Motor neuron (in vitro differentiated cells): ENCODE data around the gene LMAN2. TPM values are rescaled to one million over a fixed set of nuclear protein-coding genes. Genes with fewer than 3 reads are reported as not detected.

ENCODE experiments used
- total RNA-seq, 8 experiments: library from RNA; unstranded; fragments of 300-600 nt; gene quantifications; 2 replicates each; pipeline versions ENCODE4 v1.2.3 to v1.2.4, GENCODE V29; 2022

Gene LMAN2
- total RNA-seq, 8 experiments from 2014 or later = 48.3 to 219 (median 111) TPM

Other genes with a start within 250 kb of the LMAN2 start
- 10 to 100 TPM; 23.9 to 91.7 (median 32.6) TPM for gene NSD1, start 217.9 kb downstream of the LMAN2 start, total RNA-seq
- gene RAB24, start 47.9 kb downstream of the LMAN2 start, total RNA-seq = 10 to 100 TPM; 14.6 to 34.0 (median 23.8) TPM
- 100 to 1,000 TPM in 3 of 8 experiments, 10 to 100 TPM in 5; 64.9 to 154 (median 93.2) TPM for gene PRELID1, start 47.9 kb downstream of the LMAN2 start, total RNA-seq
- 10 to 100 TPM in 2 of 8 experiments, 1 to 10 TPM in 6; 2.4 to 34.1 (median 6.3) TPM for gene MXD3, start 39.8 kb downstream of the LMAN2 start, total RNA-seq
- 10 to 100 TPM in 1 of 8 experiments, 1 to 10 TPM in 7; 2.3 to 23.9 (median 4.7) TPM for gene RGS14, start 6.3 kb upstream of the LMAN2 start, total RNA-seq
- gene SLC34A1, start 32.8 kb upstream of the LMAN2 start, total RNA-seq = under 1 TPM in 6 of 8 experiments, not detected in 2; 0.05 to 0.94 (median 0.42) TPM
- under 1 TPM in 1 of 8 experiments, not detected in 7; 0.92 TPM for gene PFN3, start 49.0 kb upstream of the LMAN2 start, total RNA-seq
- gene F12, start 57.9 kb upstream of the LMAN2 start, total RNA-seq = 1 to 10 TPM; 1.0 to 6.5 (median 2.4) TPM
- 10 to 100 TPM; 16.2 to 29.5 (median 21.5) TPM for gene GRK6, start 75.0 kb upstream of the LMAN2 start, total RNA-seq
- 1 to 10 TPM; 2.0 to 8.1 (median 3.8) TPM for gene PRR7, start 95.1 kb upstream of the LMAN2 start, total RNA-seq
- 100 to 1,000 TPM in 6 of 8 experiments, 10 to 100 TPM in 2; 70.8 to 406 (median 136) TPM for gene DBN1, start 122.0 kb upstream of the LMAN2 start, total RNA-seq
- gene PDLIM7, start 145.9 kb upstream of the LMAN2 start, total RNA-seq = 100 to 1,000 TPM in 2 of 8 experiments, 10 to 100 TPM in 6; 24.6 to 116 (median 54.3) TPM
- gene DOK3, start 158.2 kb upstream of the LMAN2 start, total RNA-seq = 1 to 10 TPM in 7 of 8 experiments, under 1 TPM in 1; 0.92 to 4.9 (median 2.4) TPM
- 100 to 1,000 TPM in 3 of 8 experiments, 10 to 100 TPM in 5; 72.7 to 158 (median 97.0) TPM for gene DDX41, start 165.3 kb upstream of the LMAN2 start, total RNA-seq
- gene FAM193B, start 202.9 kb upstream of the LMAN2 start, total RNA-seq = 10 to 100 TPM; 29.0 to 71.4 (median 46.5) TPM
- gene TMED9, start 240.5 kb upstream of the LMAN2 start, total RNA-seq = 100 to 1,000 TPM in 2 of 8 experiments, 10 to 100 TPM in 6; 74.7 to 166 (median 94.9) TPM
- 10 to 100 TPM; 19.6 to 37.5 (median 25.4) TPM for gene B4GALT7, start 248.5 kb upstream of the LMAN2 start, total RNA-seq